PC-9 (cell line): ENCODE results near the gene FA2H. TPM values are rescaled to one million over a fixed set of nuclear protein-coding genes. Genes with fewer than 3 reads are reported as not detected.

ENCODE experiments used
- BruUV-seq: library from RNA; stranded (reverse); fragments of 400-500 nt; replicated peaks from 2 replicates; lab custom pipeline; 2021; lab: Mats Ljungman, UMichigan
- CTCF ChIA-PET: fragments of 300-600 bp; sonication (Branson Sonifier 250); formaldehyde crosslinking; loops from one replicate; lab custom pipeline; 2022; ENCODE audit warnings: antibody characterized with exemption; lab: Charles Lee
- POLR2A ChIA-PET: fragments of 300-600 bp; sonication (Branson Sonifier 250); formaldehyde crosslinking; loops from one replicate; lab custom pipeline; 2022; ENCODE audit warnings: antibody characterized with exemption; ENCODE audit not compliant: unreplicated experiment; lab: Charles Lee
- DNase-seq, 2 experiments: peaks; one replicate each; pipeline versions ENCODE4 v3.0.0 to v3.0.0-alpha.2; 2015 to 2022; ENCODE audit warnings: mixed read lengths in 1 of 2
- H2AFZ ChIP-seq: fragments of 200-600 bp; sonication (generic); 2 replicates; pipeline ENCODE4 v1.8.1; 2017; ENCODE audit warnings: antibody characterized with exemption
- H3F3A ChIP-seq: fragments of 200-600 bp; sonication (generic); 2 replicates; pipeline ENCODE4 v1.8.1; 2017; ENCODE audit warnings: antibody characterized with exemption, mild to moderate bottlenecking, low read depth; ENCODE audit not compliant: insufficient read depth
- H3K27ac ChIP-seq: fragments of 200-600 bp; sonication (generic); 2 replicates; pipeline ENCODE4 v1.6.1; 2016; ENCODE audit warnings: mixed run types
- H3K27me3 ChIP-seq: fragments of 200-600 bp; sonication (generic); 2 replicates; pipeline ENCODE4 v1.6.1; 2016; ENCODE audit warnings: low read depth, mixed run types; ENCODE audit not compliant: insufficient read depth
- H3K36me3 ChIP-seq: fragments of 200-600 bp; sonication (generic); 2 replicates; pipeline ENCODE4 v1.6.1; 2016; ENCODE audit warnings: low read depth, mixed run types
- H3K4me1 ChIP-seq: fragments of 200-600 bp; sonication (generic); replicated peaks from 2 replicates; pipeline ENCODE4 v1.6.1; 2016; ENCODE audit warnings: mixed run types; ENCODE audit not compliant: insufficient read depth
- H3K4me2 ChIP-seq: fragments of 200-600 bp; sonication (generic); 2 replicates; pipeline ENCODE4 v1.6.1; 2017; ENCODE audit warnings: mixed run types
- H3K4me3 ChIP-seq: fragments of 200-600 bp; sonication (generic); 2 replicates; pipeline ENCODE4 v1.6.1; 2016; ENCODE audit warnings: mixed run types
- H3K79me2 ChIP-seq: fragments of 200-600 bp; sonication (generic); 2 replicates; pipeline ENCODE4 v1.6.1; 2017; ENCODE audit warnings: low read depth, mixed run types
- H3K9me2 ChIP-seq: fragments of 200-600 bp; sonication (generic); 2 replicates; pipeline ENCODE4 v1.8.1; 2017; ENCODE audit warnings: mild to moderate bottlenecking; ENCODE audit not compliant: insufficient read depth
- H3K9me3 ChIP-seq: fragments of 200-600 bp; sonication (generic); 2 replicates; pipeline ENCODE4 v1.8.1; 2016; ENCODE audit warnings: low read depth; ENCODE audit not compliant: insufficient read depth
- H4K20me1 ChIP-seq: fragments of 200-600 bp; sonication (generic); 2 replicates; pipeline ENCODE4 v1.8.1; 2017; ENCODE audit not compliant: insufficient read depth
- EZH2 ChIP-seq: fragments of 200-600 bp; sonication (generic); IDR thresholded peaks from 2 replicates; pipeline ENCODE4 v1.8.0; 2017; ENCODE audit warnings: antibody characterized with exemption, low read depth
- intact Hi-C: fragments of 100-400 bp; cut with micrococcal nuclease; formaldehyde crosslinking; loops from one replicate; pipeline ENCODE4 v1.10.0; 2022; ENCODE audit not compliant: unreplicated experiment
- total RNA-seq: library from RNA; stranded (reverse); gene quantifications from 2 replicates; pipeline ENCODE4 v1.2.3, GENCODE V29; 2021
- TF ChIP-seq, protein P1 (sequence below): fragments of 200-600 bp; sonication (generic); conservative IDR thresholded peaks from 2 replicates; pipeline ENCODE4 v1.6.1; 2017; ENCODE audit warnings: mixed run types, antibody characterized with exemption, mild to moderate bottlenecking, moderate library complexity

Gene FA2H
- total RNA-seq, 1 experiment from 2014 or later: 3.5 TPM

- peaks cover 3% of the 10 kb centered on the region; the same call in 1 of the 2 replicates for H3F3A ChIP-seq
- no peaks in the 10 kb centered on the region for H3K79me2 ChIP-seq
- no peaks in the 10 kb centered on the region for H3K27me3 ChIP-seq
- H3K36me3 ChIP-seq: no peaks in the 10 kb centered on the region
- no peak for DNase-seq
- no peak overlapping the region for H3K4me3 ChIP-seq
- no peak overlapping the region for H3K27ac ChIP-seq
- TF ChIP-seq EZH2: no peak
- TF ChIP-seq, protein P1, sequence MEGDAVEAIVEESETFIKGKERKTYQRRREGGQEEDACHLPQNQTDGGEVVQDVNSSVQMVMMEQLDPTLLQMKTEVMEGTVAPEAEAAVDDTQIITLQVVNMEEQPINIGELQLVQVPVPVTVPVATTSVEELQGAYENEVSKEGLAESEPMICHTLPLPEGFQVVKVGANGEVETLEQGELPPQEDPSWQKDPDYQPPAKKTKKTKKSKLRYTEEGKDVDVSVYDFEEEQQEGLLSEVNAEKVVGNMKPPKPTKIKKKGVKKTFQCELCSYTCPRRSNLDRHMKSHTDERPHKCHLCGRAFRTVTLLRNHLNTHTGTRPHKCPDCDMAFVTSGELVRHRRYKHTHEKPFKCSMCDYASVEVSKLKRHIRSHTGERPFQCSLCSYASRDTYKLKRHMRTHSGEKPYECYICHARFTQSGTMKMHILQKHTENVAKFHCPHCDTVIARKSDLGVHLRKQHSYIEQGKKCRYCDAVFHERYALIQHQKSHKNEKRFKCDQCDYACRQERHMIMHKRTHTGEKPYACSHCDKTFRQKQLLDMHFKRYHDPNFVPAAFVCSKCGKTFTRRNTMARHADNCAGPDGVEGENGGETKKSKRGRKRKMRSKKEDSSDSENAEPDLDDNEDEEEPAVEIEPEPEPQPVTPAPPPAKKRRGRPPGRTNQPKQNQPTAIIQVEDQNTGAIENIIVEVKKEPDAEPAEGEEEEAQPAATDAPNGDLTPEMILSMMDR: no peak
- H4K20me1 ChIP-seq: no peaks in the 10 kb centered on the region
- no peaks in the 10 kb centered on the region for H3K9me3 ChIP-seq
- no TSS peak for BruUV-seq
- ChIA-PET CTCF (no interaction called here), POLR2A (no interaction called here)
- H2AFZ ChIP-seq: no peak overlapping the region
- peaks cover 4% of the 10 kb centered on the region; the same call in 1 of the 2 replicates for H3K4me1 ChIP-seq
- H3K4me2 ChIP-seq: no peak overlapping the region
- intact Hi-C loops: no loop called here
- no peaks in the 10 kb centered on the region for H3K9me2 ChIP-seq
Measured at GRCh38 chr16:74778646-74779045, 4.0 kb upstream of the FA2H start.

GRCh38 chr16:74776926-74777325 lies 2.3 kb upstream of the FA2H start:
- Histone ChIP-seq H3K4me3 (no peak overlapping the region), H3F3A (peaks cover 12% of the 10 kb centered on the region), H3K9me2 (no peaks in the 10 kb centered on the region), H3K27ac (no peak overlapping the region), H3K79me2 (no peaks in the 10 kb centered on the region), H3K27me3 (no peaks in the 10 kb centered on the region), H3K36me3 (no peaks in the 10 kb centered on the region), H2AFZ (no peak overlapping the region), H4K20me1 (no peaks in the 10 kb centered on the region), H3K4me1 (peaks cover 4% of the 10 kb centered on the region; the same call in 1 of the 2 replicates), H3K4me2 (no peak overlapping the region), H3K9me3 (no peaks in the 10 kb centered on the region)
- TF ChIP-seq, protein P1: no peak
- no peak for TF ChIP-seq EZH2
- POLR2A ChIA-PET: no interaction called here
- CTCF ChIA-PET: no interaction called here
- BruUV-seq: no TSS peak
- DNase-seq: no peak
- intact Hi-C loops: no loop called here

DNA sequence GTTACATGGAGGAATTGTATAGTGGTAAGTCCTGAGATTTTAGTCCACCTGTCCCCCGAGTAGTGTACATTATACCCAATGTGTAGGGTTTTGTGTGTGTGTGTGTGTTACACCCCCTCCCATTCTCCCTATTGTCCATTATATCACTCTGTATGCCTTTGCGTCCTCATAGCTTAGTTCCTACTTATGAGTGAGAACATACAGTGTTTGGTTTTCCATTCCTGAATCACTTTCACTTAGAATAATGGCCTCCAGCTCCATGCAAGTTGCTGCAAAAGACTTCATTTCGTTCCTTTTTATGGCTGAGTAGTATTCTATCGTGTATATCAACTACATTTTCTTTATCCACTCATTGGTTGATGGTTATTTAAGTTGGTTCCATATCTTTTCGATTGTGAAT lies 635 bp upstream of the FA2H start:
- Histone ChIP-seq H3K4me1 (peaks cover 4% of the 10 kb centered on the region; the same call in 1 of the 2 replicates), H2AFZ (peak overlapping the region; percentile 83), H4K20me1 (no peaks in the 10 kb centered on the region), H3K27me3 (no peaks in the 10 kb centered on the region), H3K4me2 (peak overlapping the region; percentile 97), H3K36me3 (no peaks in the 10 kb centered on the region), H3K27ac (no peak overlapping the region), H3K79me2 (no peaks in the 10 kb centered on the region), H3K4me3 (peak overlapping the region; percentile 68), H3F3A (peaks cover 9% of the 10 kb centered on the region), H3K9me3 (no peaks in the 10 kb centered on the region), H3K9me2 (no peaks in the 10 kb centered on the region)
- CTCF ChIA-PET: interaction anchor here (0.6 to 0.7 kb wide), 3 partner anchors 20 to 210 kb away, joined by 3 to 5 read pairs (median 3); partner anchors contain the start of gene WDR59
- no peak for TF ChIP-seq EZH2
- TF ChIP-seq, protein P1: no peak
- intact Hi-C loops: loop anchor here (2.0 kb wide), 1 partner anchor 36 kb away; no protein-coding TSS in a partner anchor
- POLR2A ChIA-PET: interaction anchor here (0.6 to 0.9 kb wide), 3 partner anchors 45 to 402 kb away, joined by 3 to 8 read pairs (median 3); no protein-coding TSS in a partner anchor
- no peak for DNase-seq
- no TSS peak for BruUV-seq
